ENCODE results near the gene CRTC1.

CRTC1 gene

DNA sequence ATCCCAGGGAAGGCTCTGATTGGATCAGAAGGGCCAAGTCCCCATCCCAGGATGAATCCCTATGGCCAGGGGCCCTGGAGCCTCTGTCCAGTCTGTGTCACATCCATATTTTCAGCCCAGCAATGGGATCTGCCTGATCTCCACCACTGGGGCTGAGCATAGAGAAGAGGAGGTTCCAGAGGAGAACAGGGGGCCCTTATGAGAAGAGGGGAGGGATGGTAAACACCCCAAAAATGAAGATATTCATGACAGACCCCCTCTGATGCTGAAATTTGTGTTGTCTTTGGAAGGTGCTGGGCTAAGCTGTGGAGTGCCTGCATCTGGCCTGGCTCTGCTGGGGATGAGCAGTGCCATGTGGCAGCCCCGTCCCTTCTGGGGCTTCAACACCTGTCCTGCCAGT, 32.2 kb upstream of the CRTC1 start:
- in situ Hi-C loops (cut with HindIII; ENCODE audit: low sequenced_read_pairs), result no loop called here
- TF ChIP-seq, protein P1, sequence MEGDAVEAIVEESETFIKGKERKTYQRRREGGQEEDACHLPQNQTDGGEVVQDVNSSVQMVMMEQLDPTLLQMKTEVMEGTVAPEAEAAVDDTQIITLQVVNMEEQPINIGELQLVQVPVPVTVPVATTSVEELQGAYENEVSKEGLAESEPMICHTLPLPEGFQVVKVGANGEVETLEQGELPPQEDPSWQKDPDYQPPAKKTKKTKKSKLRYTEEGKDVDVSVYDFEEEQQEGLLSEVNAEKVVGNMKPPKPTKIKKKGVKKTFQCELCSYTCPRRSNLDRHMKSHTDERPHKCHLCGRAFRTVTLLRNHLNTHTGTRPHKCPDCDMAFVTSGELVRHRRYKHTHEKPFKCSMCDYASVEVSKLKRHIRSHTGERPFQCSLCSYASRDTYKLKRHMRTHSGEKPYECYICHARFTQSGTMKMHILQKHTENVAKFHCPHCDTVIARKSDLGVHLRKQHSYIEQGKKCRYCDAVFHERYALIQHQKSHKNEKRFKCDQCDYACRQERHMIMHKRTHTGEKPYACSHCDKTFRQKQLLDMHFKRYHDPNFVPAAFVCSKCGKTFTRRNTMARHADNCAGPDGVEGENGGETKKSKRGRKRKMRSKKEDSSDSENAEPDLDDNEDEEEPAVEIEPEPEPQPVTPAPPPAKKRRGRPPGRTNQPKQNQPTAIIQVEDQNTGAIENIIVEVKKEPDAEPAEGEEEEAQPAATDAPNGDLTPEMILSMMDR (IDR thresholded peaks at IDR 0.05; ENCODE audit: low read depth, low read length), result no peak
- no peak overlapping the region for H3K4me3 ChIP-seq (ENCODE audit: low read depth, low read length)
- DNase-seq (ENCODE audit: low read depth, low spot score), result no peak

DNA sequence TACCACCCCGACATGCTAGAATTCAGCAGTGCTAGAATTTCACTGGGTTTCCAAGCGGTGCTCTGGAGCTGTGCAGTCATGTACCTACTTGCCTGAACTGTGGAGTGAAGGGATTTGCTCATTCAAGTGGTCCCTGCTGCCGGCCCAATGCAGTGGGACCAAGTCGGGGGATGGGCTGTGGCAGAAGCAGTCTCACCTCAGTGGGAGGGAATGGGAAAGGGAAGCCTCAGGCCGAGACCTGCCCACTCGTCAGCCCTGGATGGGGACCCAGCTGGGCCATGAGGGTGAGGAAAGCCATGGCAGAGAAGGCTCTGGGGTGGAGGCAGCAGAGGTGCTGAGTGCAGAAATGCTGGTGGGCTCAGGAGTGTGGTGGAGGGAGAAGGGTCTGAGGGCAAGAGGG, 31.7 kb upstream of the CRTC1 start:
- TF ChIP-seq, protein P1 (IDR thresholded peaks at IDR 0.05; ENCODE audit: low read depth, low read length), result no peak
- H3K4me3 ChIP-seq (ENCODE audit: low read depth, low read length), result no peak overlapping the region
- in situ Hi-C loops (cut with HindIII; ENCODE audit: low sequenced_read_pairs), result no loop called here
- DNase-seq (ENCODE audit: low read depth, low spot score), result no peak

DNA sequence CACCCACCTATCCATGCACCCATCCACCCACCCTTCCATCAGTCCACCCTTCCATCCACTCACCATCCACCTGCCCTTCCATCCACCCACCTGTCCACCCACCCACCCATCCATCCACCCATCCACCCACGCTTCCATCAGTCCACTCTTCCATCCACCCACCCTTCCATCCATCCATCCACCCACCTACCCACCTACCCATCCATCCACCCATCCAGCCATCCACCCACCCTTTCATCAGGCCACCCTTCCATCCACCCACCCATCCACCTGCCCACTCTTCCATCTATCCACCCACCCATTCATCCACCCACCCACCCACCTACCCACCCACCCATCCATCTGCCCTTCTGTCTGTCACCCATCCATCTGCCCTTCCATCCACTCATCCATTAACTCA, 29.6 kb upstream of the CRTC1 start:
- in situ Hi-C loops (cut with HindIII; ENCODE audit: low sequenced_read_pairs), result no loop called here
- TF ChIP-seq, protein P1 (IDR thresholded peaks at IDR 0.05; ENCODE audit: low read depth, low read length), result no peak
- DNase-seq (ENCODE audit: low read depth, low spot score), result no peak
- H3K4me3 ChIP-seq (ENCODE audit: low read depth, low read length), result no peak overlapping the region

DNA sequence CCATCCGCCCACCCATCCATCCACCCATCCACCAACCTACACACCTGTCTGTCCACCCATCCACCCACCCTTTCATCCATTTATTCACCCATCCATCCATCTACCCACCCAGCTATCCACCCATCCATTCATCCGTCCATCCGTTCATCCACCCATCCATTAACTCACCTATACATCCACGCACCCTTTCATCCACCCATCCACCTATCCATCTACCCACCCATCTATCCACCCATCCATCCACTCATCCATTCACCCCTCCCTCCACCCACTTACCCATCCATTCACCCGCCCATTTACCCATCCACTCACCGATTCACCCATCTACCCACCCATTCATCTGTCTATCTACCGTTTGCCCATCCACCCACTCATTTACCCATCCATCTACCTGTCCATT, 29.0 kb upstream of the CRTC1 start:
- no peak for DNase-seq (ENCODE audit: low read depth, low spot score)
- TF ChIP-seq, protein P1 (IDR thresholded peaks at IDR 0.05; ENCODE audit: low read depth, low read length), result no peak
- in situ Hi-C loops (cut with HindIII; ENCODE audit: low sequenced_read_pairs), result no loop called here
- H3K4me3 ChIP-seq (ENCODE audit: low read depth, low read length), result no peak overlapping the region

DNA sequence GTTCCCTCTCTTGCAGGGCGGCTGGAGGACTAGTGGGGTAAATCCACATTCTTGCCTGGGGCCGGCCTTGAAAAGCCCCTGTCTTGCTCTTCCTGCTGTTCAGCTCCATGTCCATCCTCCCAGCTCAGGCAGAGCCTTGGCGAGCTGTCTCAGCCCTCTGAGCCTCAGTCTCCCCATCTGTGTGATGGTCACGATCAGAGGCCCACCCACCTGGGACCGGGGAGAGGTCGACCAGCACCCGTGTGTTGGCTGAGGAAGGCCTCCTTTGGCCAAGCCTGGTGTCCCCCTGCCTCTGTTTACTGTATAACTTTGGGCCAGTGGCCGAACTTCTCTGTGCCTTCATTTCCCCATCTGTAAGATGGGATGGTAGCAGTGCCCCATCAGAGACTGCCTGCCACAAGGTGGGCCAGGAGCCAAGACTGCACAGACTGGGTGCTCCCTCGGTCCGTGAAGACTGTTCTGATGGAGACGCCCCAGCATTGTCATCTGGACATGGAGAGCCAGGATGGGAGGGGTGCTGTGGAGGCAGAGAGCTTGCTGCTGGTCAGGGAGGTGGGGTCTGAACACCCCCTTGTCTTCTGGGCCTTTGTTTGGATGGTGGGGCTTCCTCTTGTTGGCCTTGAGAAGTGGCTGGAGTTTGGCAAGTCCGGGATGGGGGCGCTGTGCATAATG, 28.2 kb upstream of the CRTC1 start:
- in situ Hi-C loops (cut with HindIII; ENCODE audit: low sequenced_read_pairs), result no loop called here
- no peak for DNase-seq (ENCODE audit: low read depth, low spot score)
- H3K4me3 ChIP-seq (ENCODE audit: low read depth, low read length), result no peak overlapping the region
- TF ChIP-seq, protein P1 (IDR thresholded peaks at IDR 0.05; ENCODE audit: low read depth, low read length), result no peak

DNA sequence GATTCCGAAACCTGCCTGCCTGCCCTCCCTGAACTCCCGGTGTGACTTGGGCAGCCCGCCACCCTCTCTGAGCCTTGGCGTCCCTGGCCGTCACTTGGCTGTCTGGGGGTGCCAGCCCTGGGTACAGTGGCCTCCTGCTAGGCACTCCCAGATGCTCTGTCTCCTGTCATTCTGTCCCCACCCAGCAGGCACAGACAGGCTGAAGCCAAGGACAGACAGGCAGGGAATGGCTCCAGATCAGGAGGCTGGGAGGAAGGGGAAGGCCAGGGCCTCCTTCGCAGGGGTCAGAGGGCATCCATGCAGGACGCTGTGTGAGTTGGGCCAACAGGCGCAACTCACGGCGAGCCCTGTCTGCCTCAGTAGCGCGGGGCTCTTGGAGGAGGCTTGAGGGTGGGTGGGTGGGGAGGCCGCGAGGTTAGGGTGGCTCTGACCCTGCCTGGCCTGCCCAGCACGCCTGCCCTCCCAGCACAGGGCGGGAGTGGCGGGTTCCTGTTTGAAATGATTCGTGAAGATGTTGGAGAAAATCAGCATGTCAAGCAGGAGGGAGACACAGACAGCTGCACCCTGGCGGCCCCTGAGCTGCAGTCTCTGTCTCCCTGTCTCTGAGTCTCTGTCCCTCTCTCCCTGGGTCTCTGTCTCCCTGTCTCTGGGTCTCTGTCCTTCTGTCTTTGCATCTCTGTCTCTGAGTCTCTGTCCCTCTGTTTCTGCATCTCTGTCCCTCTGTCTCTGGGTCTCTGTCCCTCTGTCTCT, 27.0 kb upstream of the CRTC1 start:
- in situ Hi-C loops (cut with HindIII; ENCODE audit: low sequenced_read_pairs), result no loop called here

More for the DNA sequence above, 27.0 kb upstream of the CRTC1 start:
- DNase-seq (ENCODE audit: low read depth, low spot score), result no peak
- TF ChIP-seq, protein P1 (IDR thresholded peaks at IDR 0.05; ENCODE audit: low read depth, low read length), result no peak
- no peak overlapping the region for H3K4me3 ChIP-seq (ENCODE audit: low read depth, low read length)

Measured in astrocyte of the spinal cord (primary cell).